ENCODE data around the gene FHOD1. TPM values are rescaled to one million over a fixed set of nuclear protein-coding genes. Genes with fewer than 3 reads are reported as not detected.

The FHOD1 gene
- total RNA-seq, 1 experiment from 2014 or later, result 45.5 TPM

- no peak overlapping the region for H2AFZ ChIP-seq (ENCODE audit: low read length)
- no peaks in the 10 kb centered on the region for H3F3A ChIP-seq (ENCODE audit: low read length, unreplicated experiment)
- H3K27ac ChIP-seq (ENCODE audit: low read length), result no peak overlapping the region
- POLR2A ChIA-PET (ENCODE audit: unreplicated experiment), result no interaction called here
- no peaks in the 10 kb centered on the region for H3K9me3 ChIP-seq (ENCODE audit: low read length)
- ATAC-seq (no peak), DNase-seq (no peak)
- no peaks in the 10 kb centered on the region for H3K36me3 ChIP-seq (ENCODE audit: low read depth, low read length)
- no peaks in the 10 kb centered on the region for H4K20me1 ChIP-seq (ENCODE audit: low read length)
- no peak overlapping the region for H3K4me2 ChIP-seq (ENCODE audit: low read length)
- TF ChIP-seq CTCF (conservative IDR thresholded peaks at IDR 0.05; ENCODE audit: low read depth, low read length), result no peak
- no peak for TF ChIP-seq EZH2 (IDR thresholded peaks at IDR 0.05; ENCODE audit: low read length, unreplicated experiment)
- no peak for TF ChIP-seq EZH2phosphoT487 (IDR thresholded peaks at IDR 0.05; ENCODE audit: borderline replicate concordance, low read length)
- H3K9me2 ChIP-seq (replicated peaks; ENCODE audit: low read length), result no peaks in the 10 kb centered on the region
- H3K9ac ChIP-seq (ENCODE audit: low read length), result no peak overlapping the region
- H3K4me3 ChIP-seq (ENCODE audit: low read length), result no peak overlapping the region
- BruUV-seq (replicated peaks), result no TSS peak
- intact Hi-C loops (cut with micrococcal nuclease), result no loop called here
- peaks cover 20% of the 10 kb centered on the region for H3K4me1 ChIP-seq (ENCODE audit: insufficient read depth, low read length)
- H3K27me3 ChIP-seq (ENCODE audit: low read length), result no peaks in the 10 kb centered on the region
- CTCF ChIA-PET, result interaction anchor here (0.6 kb wide), 1 partner anchor 35 kb away, joined by 8 read pairs; no protein-coding TSS in a partner anchor
- H3K79me2 ChIP-seq (ENCODE audit: low read length), result peaks cover 6% of the 10 kb centered on the region; the same call in 1 of the 2 replicates
Measured at GRCh38 chr16:67281536-67282446, 34.5 kb upstream of the FHOD1 start.

- Histone ChIP-seq H3K79me2 (ENCODE audit: low read length) (peaks cover 6% of the 10 kb centered on the region; the same call in 1 of the 2 replicates), H3K27me3 (ENCODE audit: low read length) (no peaks in the 10 kb centered on the region), H3K4me1 (ENCODE audit: insufficient read depth, low read length) (peaks cover 23% of the 10 kb centered on the region), H3K9ac (ENCODE audit: low read length) (no peak overlapping the region), H2AFZ (ENCODE audit: low read length) (no peak overlapping the region), H3F3A (ENCODE audit: low read length, unreplicated experiment) (no peaks in the 10 kb centered on the region), H3K9me3 (ENCODE audit: low read length) (no peaks in the 10 kb centered on the region), H3K4me3 (ENCODE audit: low read length) (no peak overlapping the region), H3K36me3 (ENCODE audit: low read depth, low read length) (0 out of 2 replicates have a peak, but pooled peaks cover 4% of the 10 kb centered on the region), H3K4me2 (ENCODE audit: low read length) (no peak overlapping the region), H3K9me2 (replicated peaks; ENCODE audit: low read length) (no peaks in the 10 kb centered on the region), H4K20me1 (ENCODE audit: low read length) (no peaks in the 10 kb centered on the region), H3K27ac (ENCODE audit: low read length) (no peak overlapping the region)
- TSS peak; percentile 38 for BruUV-seq (replicated peaks)
- ChIA-PET POLR2A (ENCODE audit: unreplicated experiment) (no interaction called here), CTCF (no interaction called here)
- no peak for TF ChIP-seq EZH2phosphoT487 (IDR thresholded peaks at IDR 0.05; ENCODE audit: borderline replicate concordance, low read length)
- intact Hi-C loops (cut with micrococcal nuclease), result no loop called here
- no peak for ATAC-seq
- no peak for DNase-seq
Measured at GRCh38 chr16:67280090-67281015, 33.1 kb upstream of the FHOD1 start.
